ENCODE data around the gene HKDC1.

DNA sequence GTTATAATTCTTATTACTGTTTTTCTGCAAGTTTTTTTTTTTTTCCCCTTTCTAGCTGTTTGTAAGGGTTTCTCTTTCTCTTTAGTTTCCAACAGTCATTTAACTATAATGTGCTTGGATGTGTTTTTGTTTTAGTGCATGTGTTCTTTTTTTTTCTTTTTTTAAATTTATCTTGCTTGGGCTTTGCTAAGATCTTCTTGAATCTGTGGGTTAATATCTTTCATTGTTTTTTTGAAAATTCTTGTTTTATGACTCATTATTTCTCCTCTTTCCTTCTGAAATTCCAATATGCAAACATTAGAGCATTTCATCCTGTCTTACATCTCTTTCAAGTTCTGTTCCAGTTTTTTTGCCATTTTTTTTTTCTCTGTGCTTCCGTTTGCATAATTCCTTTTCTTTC lies 52.5 kb downstream of the HKDC1 start:
- TF ChIP-seq CTCF (IDR thresholded peaks at IDR 0.05) (no peak), NPAS2 (CRISPR knock-in tag; IDR thresholded peaks at IDR 0.05; ENCODE audit: borderline replicate concordance) (no peak), FOSL2 (IDR thresholded peaks at IDR 0.05) (no peak), FOSL2 (CRISPR knock-in tag; IDR thresholded peaks at IDR 0.05) (peak; percentile 49), HEYL (CRISPR knock-in tag; IDR thresholded peaks at IDR 0.05) (no peak), USF2 (IDR thresholded peaks at IDR 0.05) (no peak), MAZ (IDR thresholded peaks at IDR 0.05; ENCODE audit: borderline replicate concordance, low read depth, low read length) (no peak), E2F6 (IDR thresholded peaks at IDR 0.05; ENCODE audit: borderline replicate concordance, low read depth) (no peak), REST (IDR thresholded peaks at IDR 0.05) (no peak)
